ENCODE results near the gene TSTD1.

- TF ChIP-seq POLR2AphosphoS5 (IDR thresholded peaks at IDR 0.05; ENCODE audit: low read depth, low read length) (no peak), REST (IDR thresholded peaks at IDR 0.05; ENCODE audit: insufficient read depth in 1 of 2, low read depth in 2 of 2, low read length in 2 of 2) (no peak)
Measured at GRCh38 chr1:161009602-161010211, 29.1 kb downstream of the TSTD1 start.

All from PFSK-1 (cell line).